ENCODE measurements around the gene JOSD2. TPM values are rescaled to one million over a fixed set of nuclear protein-coding genes. Genes with fewer than 3 reads are reported as not detected.

The JOSD2 gene
- total and polyA plus RNA-seq, 9 of the 15 experiments (the other 6 are each of a cell fraction or from before 2014, with no cell fraction given), result 0.06 to 14.4 (median 3.1) TPM

DNA sequence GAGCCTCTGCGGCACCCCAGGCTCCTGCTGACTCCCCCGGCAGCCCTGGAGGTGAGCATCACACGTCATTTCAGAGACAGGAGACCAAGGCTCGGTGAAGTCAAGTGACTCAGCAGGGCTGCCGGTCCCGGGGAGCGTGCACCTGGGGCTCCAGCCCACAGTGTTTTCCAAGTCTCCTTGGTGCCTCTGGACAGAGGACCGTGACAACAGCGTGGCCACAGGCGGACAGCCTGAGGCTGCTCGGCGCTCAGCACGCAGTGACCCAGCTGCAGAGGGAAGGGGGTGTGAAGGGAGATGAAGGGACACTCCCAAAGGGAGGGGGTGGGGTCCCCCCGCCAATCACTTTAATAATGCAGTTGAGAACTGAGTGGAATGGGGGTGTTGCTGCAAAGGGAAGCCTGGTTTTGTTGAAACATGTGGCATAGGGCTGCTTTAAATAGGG is 20.2 kb upstream of the JOSD2 start:
- 9% methylated on average over 12 of the region's 14 CpGs for WGBS (ENCODE audit: insufficient coverage, low coverage, missing lambda C conversion rate)
- POLR2A ChIA-PET, result no interaction called here
- Histone ChIP-seq H3K9ac (ENCODE audit: insufficient read depth in 1 of 2, low read depth in 2 of 2, low read length in 2 of 2) (peak overlapping the region in 1 of 2 experiments; percentile 81; a peak in 2 of 4 replicates), H3K79me2 (ENCODE audit: control insufficient read depth, insufficient read depth, low read length) (no peaks in the 10 kb centered on the region), H3K9me1 (ENCODE audit: control insufficient read depth, insufficient read depth, low read length) (peaks cover 3% of the 10 kb centered on the region), H2AFZ (ENCODE audit: low read depth, low read length) (no peak overlapping the region), H3K4me2 (ENCODE audit: insufficient read depth, low read length) (no peak overlapping the region), H3K4me1 (replicated peaks in 1 of 2; ENCODE audit: control insufficient read depth in 2 of 2, insufficient read depth in 2 of 2, low read length in 2 of 2) (peaks cover 0 to 10% of the 10 kb centered on the region in 2 experiments; a peak in 2 of 5 replicates), H3K27ac (ENCODE audit: extremely low read depth, low read depth, low read length) (no peak overlapping the region), H3K9me3 (replicated peaks; ENCODE audit: control insufficient read depth, insufficient read depth, low read depth, low read length) (peaks cover 3% of the 10 kb centered on the region), H3K4me3 (no peak overlapping the region), H3K27me3 (ENCODE audit: control insufficient read depth in 2 of 2, insufficient read depth in 2 of 2, low read length in 2 of 2) (peaks cover 3 to 22% of the 10 kb centered on the region in 2 experiments; a peak in 3 of 5 replicates), H3K36me3 (ENCODE audit: control insufficient read depth, insufficient read depth, low read length) (no peaks in the 10 kb centered on the region), H4K20me1 (replicated peaks; ENCODE audit: control insufficient read depth, insufficient read depth, low read length) (no peaks in the 10 kb centered on the region)
- TF ChIP-seq C11orf30 (IDR thresholded peaks at IDR 0.05; ENCODE audit: low read depth), result peak; percentile 16; the same call in 1 of the 2 replicates
- no peak for TF ChIP-seq TCF7 (IDR thresholded peaks at IDR 0.05; ENCODE audit: borderline replicate concordance)
- 0 out of 2 replicates have a peak, but pooled peaks have one; percentile 19 for TF ChIP-seq MAFG (tag; conservative IDR thresholded peaks at IDR 0.05)
- TF ChIP-seq, protein P1, sequence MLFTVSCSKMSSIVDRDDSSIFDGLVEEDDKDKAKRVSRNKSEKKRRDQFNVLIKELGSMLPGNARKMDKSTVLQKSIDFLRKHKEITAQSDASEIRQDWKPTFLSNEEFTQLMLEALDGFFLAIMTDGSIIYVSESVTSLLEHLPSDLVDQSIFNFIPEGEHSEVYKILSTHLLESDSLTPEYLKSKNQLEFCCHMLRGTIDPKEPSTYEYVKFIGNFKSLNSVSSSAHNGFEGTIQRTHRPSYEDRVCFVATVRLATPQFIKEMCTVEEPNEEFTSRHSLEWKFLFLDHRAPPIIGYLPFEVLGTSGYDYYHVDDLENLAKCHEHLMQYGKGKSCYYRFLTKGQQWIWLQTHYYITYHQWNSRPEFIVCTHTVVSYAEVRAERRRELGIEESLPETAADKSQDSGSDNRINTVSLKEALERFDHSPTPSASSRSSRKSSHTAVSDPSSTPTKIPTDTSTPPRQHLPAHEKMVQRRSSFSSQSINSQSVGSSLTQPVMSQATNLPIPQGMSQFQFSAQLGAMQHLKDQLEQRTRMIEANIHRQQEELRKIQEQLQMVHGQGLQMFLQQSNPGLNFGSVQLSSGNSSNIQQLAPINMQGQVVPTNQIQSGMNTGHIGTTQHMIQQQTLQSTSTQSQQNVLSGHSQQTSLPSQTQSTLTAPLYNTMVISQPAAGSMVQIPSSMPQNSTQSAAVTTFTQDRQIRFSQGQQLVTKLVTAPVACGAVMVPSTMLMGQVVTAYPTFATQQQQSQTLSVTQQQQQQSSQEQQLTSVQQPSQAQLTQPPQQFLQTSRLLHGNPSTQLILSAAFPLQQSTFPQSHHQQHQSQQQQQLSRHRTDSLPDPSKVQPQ (CRISPR knock-in tag; IDR thresholded peaks at IDR 0.05; ENCODE audit: borderline replicate concordance), result no peak
- TF ChIP-seq BHLHE40 (IDR thresholded peaks at IDR 0.05; ENCODE audit: low read length), result peak; percentile 35; the same call in 1 of the 2 replicates
- peak; percentile 61 for TF ChIP-seq NFE2 (IDR thresholded peaks at IDR 0.05; ENCODE audit: low read depth)
- no peak for TF ChIP-seq RHOXF2B (CRISPR knock-in tag; conservative IDR thresholded peaks at IDR 0.05)
- 0 out of 4 replicates have a peak, but pooled peaks have one; percentile 21 to 32 for TF ChIP-seq NRF1 (conservative IDR thresholded peaks at IDR 0.05 in 1 of 2, IDR thresholded peaks at IDR 0.05 in 1 of 2)
- no peak for TF ChIP-seq JUN (IDR thresholded peaks at IDR 0.05; ENCODE audit: borderline replicate concordance, low read depth, low read length)
- no peak for TF ChIP-seq JUN (CRISPR knock-in tag; IDR thresholded peaks at IDR 0.05; ENCODE audit: borderline replicate concordance)
- TF ChIP-seq, protein P2, sequence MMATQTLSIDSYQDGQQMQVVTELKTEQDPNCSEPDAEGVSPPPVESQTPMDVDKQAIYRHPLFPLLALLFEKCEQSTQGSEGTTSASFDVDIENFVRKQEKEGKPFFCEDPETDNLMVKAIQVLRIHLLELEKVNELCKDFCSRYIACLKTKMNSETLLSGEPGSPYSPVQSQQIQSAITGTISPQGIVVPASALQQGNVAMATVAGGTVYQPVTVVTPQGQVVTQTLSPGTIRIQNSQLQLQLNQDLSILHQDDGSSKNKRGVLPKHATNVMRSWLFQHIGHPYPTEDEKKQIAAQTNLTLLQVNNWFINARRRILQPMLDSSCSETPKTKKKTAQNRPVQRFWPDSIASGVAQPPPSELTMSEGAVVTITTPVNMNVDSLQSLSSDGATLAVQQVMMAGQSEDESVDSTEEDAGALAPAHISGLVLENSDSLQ (IDR thresholded peaks at IDR 0.05), result peak; percentile 38; the same call in 1 of the 2 replicates
- BruUV-seq (replicated peaks), result no TSS peak
- peak; percentile 53; the same call in 2 of the 3 replicates for ATAC-seq
- peak; percentile 35 for FAIRE-seq
- DNase-seq (ENCODE audit: extremely low read depth in 1 of 4, low spot score in 3 of 4), result peak in 2 of 4 experiments; percentile 34 to 40
- CTCF ChIA-PET (ENCODE audit: low intra/inter-chr PET ratio), result no interaction called here
- intact Hi-C loops (cut with micrococcal nuclease), result loop anchor here (10.0 kb wide), 1 partner anchor 174 kb away; no protein-coding TSS in a partner anchor
- in situ Hi-C loops (cut with MboI), result loop anchor here (5.0 to 10.0 kb wide), 2 partner anchors 251 to 384 kb away; partner anchors contain the start of gene KLK4
